Caco-2 (cell line): ENCODE measurements around the gene WDR27. TPM values are rescaled to one million over a fixed set of nuclear protein-coding genes. Genes with fewer than 3 reads are reported as not detected.

ENCODE experiments used
- BruUV-seq: library from RNA; stranded (reverse); fragments of 400-500 nt; replicated peaks from 2 replicates; lab custom pipeline; 2021; lab: Mats Ljungman, UMichigan
- CTCF ChIA-PET: fragments of 300-600 bp; sonication (Branson Sonifier 250); formaldehyde crosslinking; loops from one replicate; lab custom pipeline; 2022; ENCODE audit warnings: antibody characterized with exemption; lab: Charles Lee
- POLR2A ChIA-PET: fragments of 300-600 bp; sonication (Branson Sonifier 250); formaldehyde crosslinking; loops from one replicate; lab custom pipeline; 2022; ENCODE audit warnings: antibody characterized with exemption; lab: Charles Lee
- DNase-seq, 2 experiments: peaks; one replicate each; pipeline versions ENCODE4 v3.0.0 to v3.0.0-alpha.2; 2020 to 2022
- H3K27me3 ChIP-seq: replicated peaks from 2 replicates; pipeline ENCODE4 v1.6.0; 2011; ENCODE audit warnings: low read length; ENCODE audit not compliant: control insufficient read depth, insufficient read depth
- H3K36me3 ChIP-seq: 2 replicates; pipeline ENCODE4 v1.5.1; 2011; ENCODE audit warnings: low read length; ENCODE audit not compliant: control insufficient read depth, insufficient read depth
- H3K4me1 ChIP-seq: fragments of 250-450 bp; sonication (Bioruptor Pico); 2 replicates; pipeline ENCODE4 v1.5.1; 2020; ENCODE audit warnings: mild to moderate bottlenecking
- H3K4me3 ChIP-seq: 2 replicates; pipeline ENCODE4 v1.5.1; 2011; ENCODE audit warnings: low read depth, mild to moderate bottlenecking, control low read depth, low read length
- H3K9me3 ChIP-seq: fragments of 250-450 bp; sonication (Bioruptor Pico); 2 replicates; pipeline ENCODE4 v1.5.1; 2020; ENCODE audit warnings: mild to moderate bottlenecking, moderate library complexity
- H3K27ac Mint-ChIP-seq: one replicate; pipeline ENCODE4 v1.8.0; 2022; ENCODE audit warnings: mixed read lengths; ENCODE audit not compliant: unreplicated experiment
- H3K27me3 Mint-ChIP-seq: one replicate; pipeline ENCODE4 v1.8.0; 2022; ENCODE audit warnings: mixed read lengths; ENCODE audit not compliant: insufficient read depth, unreplicated experiment
- H3K36me3 Mint-ChIP-seq: one replicate; pipeline ENCODE4 v1.8.0; 2022; ENCODE audit warnings: mild to moderate bottlenecking, mixed read lengths; ENCODE audit not compliant: insufficient read depth, unreplicated experiment
- H3K4me1 Mint-ChIP-seq: one replicate; pipeline ENCODE4 v1.8.0; 2022; ENCODE audit warnings: low read depth, mixed read lengths; ENCODE audit not compliant: unreplicated experiment
- H3K4me3 Mint-ChIP-seq: one replicate; pipeline ENCODE4 v1.8.0; 2022; ENCODE audit warnings: mild to moderate bottlenecking, moderate library complexity, mixed read lengths; ENCODE audit not compliant: unreplicated experiment
- H3K9me3 Mint-ChIP-seq: one replicate; pipeline ENCODE4 v1.8.0; 2022; ENCODE audit warnings: mixed read lengths; ENCODE audit not compliant: unreplicated experiment
- CTCF ChIP-seq, 2 experiments: fragments of 200-600 bp in 1 of 2; IDR thresholded peaks; 1 replicate in 1 of 2; 2 replicates in 1 of 2; pipeline versions ENCODE4 v1.5.1 to v1.8.0; 2011 to 2022; ENCODE audit warnings: antibody characterized with exemption in 1 of 2, control low read depth in 1 of 2, inconsistent platforms in 1 of 2, low read depth in 1 of 2, low read length in 1 of 2, mild to moderate bottlenecking in 1 of 2, moderate library complexity in 1 of 2; ENCODE audit not compliant: insufficient read depth in 1 of 2, severe bottlenecking in 1 of 2, unreplicated experiment in 1 of 2
- intact Hi-C: fragments of 100-400 bp; cut with micrococcal nuclease; formaldehyde crosslinking; loops from one replicate; pipeline ENCODE4 v1.10.0; 2022; ENCODE audit not compliant: unreplicated experiment
- total RNA-seq: library from RNA; stranded (reverse); gene quantifications from 2 replicates; pipeline ENCODE4 v1.2.3, GENCODE V29; 2022

WDR27 gene
- total RNA-seq, 1 experiment from 2014 or later = 62.9 TPM

DNA sequence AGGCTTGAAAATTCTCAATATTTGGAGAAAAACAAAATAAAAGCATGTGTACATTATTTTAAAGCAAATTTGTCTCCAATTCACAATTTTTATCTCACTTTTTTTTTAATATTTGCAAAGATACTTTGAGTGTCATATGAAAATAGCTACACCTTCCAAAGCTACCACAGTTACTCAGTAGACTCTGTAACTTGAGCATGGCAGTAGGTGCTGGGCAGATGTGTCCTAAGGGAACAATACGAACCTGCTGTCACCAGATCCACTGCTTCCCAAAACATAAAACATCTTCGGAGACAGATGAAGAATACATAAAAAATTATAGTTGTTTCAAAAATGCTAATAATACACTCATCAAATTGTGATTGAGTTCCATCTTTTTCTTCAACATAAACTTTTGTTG lies 10.6 kb downstream of the WDR27 start:
- Mint-ChIP-seq H3K4me1 (peaks cover 9% of the 10 kb centered on the region), H3K27me3 (no peaks in the 10 kb centered on the region), H3K36me3 (peaks cover 33% of the 10 kb centered on the region), H3K4me3 (no peak overlapping the region), H3K9me3 (peaks cover 29% of the 10 kb centered on the region), H3K27ac (no peak overlapping the region)
- intact Hi-C loops = no loop called here
- DNase-seq = no peak
- no peak overlapping the region for H3K4me3 ChIP-seq
- no peaks in the 10 kb centered on the region for H3K27me3 ChIP-seq
- BruUV-seq = no TSS peak
- no peaks in the 10 kb centered on the region for H3K36me3 ChIP-seq
- ChIA-PET POLR2A (no interaction called here), CTCF (no interaction called here)
- H3K9me3 ChIP-seq = peaks cover 6% of the 10 kb centered on the region; the same call in 1 of the 2 replicates
- 0 out of 2 replicates have a peak, but pooled peaks cover 8% of the 10 kb centered on the region for H3K4me1 ChIP-seq
- no peak for TF ChIP-seq CTCF (IDR thresholded peaks at IDR 0.05; ENCODE audit: insufficient read depth in 1 of 2, low read depth in 1 of 2, low read length in 1 of 2, severe bottlenecking in 1 of 2, unreplicated experiment in 1 of 2)

DNA sequence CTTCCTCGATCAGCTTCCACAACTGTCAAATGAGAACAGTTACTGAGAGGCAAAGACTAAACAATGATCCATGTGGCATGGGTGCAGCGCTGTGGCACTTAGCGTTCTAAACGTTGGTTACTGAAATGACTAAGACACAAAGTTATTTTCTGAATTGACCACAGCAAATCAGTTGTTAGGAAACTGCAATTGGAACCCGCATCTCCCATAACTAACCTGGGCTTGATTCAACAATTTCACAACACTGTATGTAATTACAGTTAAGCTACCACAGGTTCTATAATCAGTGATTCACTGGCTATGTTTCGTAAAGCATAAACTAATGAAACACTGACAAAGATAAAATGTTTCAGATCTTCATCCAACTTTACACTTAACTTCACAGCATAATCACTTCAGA lies 12.5 kb downstream of the WDR27 start:
- Histone ChIP-seq H3K4me3 (no peak overlapping the region), H3K36me3 (no peaks in the 10 kb centered on the region), H3K9me3 (peaks cover 13% of the 10 kb centered on the region; the same call in 1 of the 2 replicates), H3K4me1 (0 out of 2 replicates have a peak, but pooled peaks cover 8% of the 10 kb centered on the region), H3K27me3 (no peaks in the 10 kb centered on the region)
- Mint-ChIP-seq H3K9me3 (peaks cover 44% of the 10 kb centered on the region), H3K4me3 (no peak overlapping the region), H3K36me3 (peaks cover 49% of the 10 kb centered on the region), H3K4me1 (peaks cover 9% of the 10 kb centered on the region), H3K27me3 (no peaks in the 10 kb centered on the region), H3K27ac (no peak overlapping the region)
- ChIA-PET POLR2A (no interaction called here), CTCF (no interaction called here)
- DNase-seq = no peak
- BruUV-seq = no TSS peak
- intact Hi-C loops = no loop called here
- TF ChIP-seq CTCF (IDR thresholded peaks at IDR 0.05; ENCODE audit: insufficient read depth in 1 of 2, low read depth in 1 of 2, low read length in 1 of 2, severe bottlenecking in 1 of 2, unreplicated experiment in 1 of 2) = no peak

GRCh38 chr6:169685860-169686259 lies 16.0 kb downstream of the WDR27 start:
- H3K36me3 Mint-ChIP-seq = peaks cover 58% of the 10 kb centered on the region
- peaks cover 14% of the 10 kb centered on the region; the same call in 1 of the 2 replicates for H3K9me3 ChIP-seq
- H3K36me3 ChIP-seq = no peaks in the 10 kb centered on the region
- TF ChIP-seq CTCF (IDR thresholded peaks at IDR 0.05; ENCODE audit: insufficient read depth in 1 of 2, low read depth in 1 of 2, low read length in 1 of 2, severe bottlenecking in 1 of 2, unreplicated experiment in 1 of 2) = no peak
- ChIA-PET POLR2A (no interaction called here), CTCF (no interaction called here)
- DNase-seq = no peak
- no peaks in the 10 kb centered on the region for H3K27me3 Mint-ChIP-seq
- no TSS peak for BruUV-seq
- no peak overlapping the region for H3K4me3 ChIP-seq
- peaks cover 41% of the 10 kb centered on the region for H3K9me3 Mint-ChIP-seq
- H3K4me3 Mint-ChIP-seq = no peak overlapping the region
- peaks cover 16% of the 10 kb centered on the region for H3K4me1 Mint-ChIP-seq
- 0 out of 2 replicates have a peak, but pooled peaks cover 6% of the 10 kb centered on the region for H3K4me1 ChIP-seq
- H3K27ac Mint-ChIP-seq = no peak overlapping the region
- no peaks in the 10 kb centered on the region for H3K27me3 ChIP-seq
- intact Hi-C loops = no loop called here
